Activated CD8-positive, alpha-beta memory T cell treated with anti-CD3 and anti-CD28 coated beads, Interleukin-2, amount 50 U/mL, for 48 hours (primary cell): ENCODE results near the gene MRPL49.

Source experiments
- DNase-seq: peaks from one replicate; pipeline ENCODE4 v3.0.0-alpha.2; 2020

Gene MRPL49

GRCh38 chr11:65121865-65122696 lies at the start of gene MRPL49, which contains the start of gene FAU:
Gene MRPL49 (plus strand): TSS chr11:65122321. CDS start chr11:65122347, 26 bp downstream.
Gene FAU (minus strand): TSS chr11:65122134. CDS start chr11:65121813, 321 bp downstream.
- DNase-seq: peak; percentile 98

DNA sequence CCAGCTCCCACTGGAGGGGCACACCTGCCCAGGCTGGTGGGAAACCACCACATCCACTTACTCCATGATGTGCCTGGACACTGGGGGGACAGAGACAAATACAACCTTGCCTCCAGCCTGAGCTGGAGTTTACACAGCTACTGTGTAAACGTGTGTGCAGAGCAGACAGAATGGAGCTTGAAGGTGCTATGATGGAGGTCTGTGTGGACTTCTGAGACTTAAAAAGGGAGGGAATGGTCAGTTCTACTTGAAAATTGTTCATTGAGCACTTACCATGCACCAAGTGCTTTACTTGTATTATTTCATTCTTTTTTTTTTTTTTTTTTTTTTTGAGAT lies 49.5 kb upstream of the MRPL49 start:
- no peak for DNase-seq

DNA sequence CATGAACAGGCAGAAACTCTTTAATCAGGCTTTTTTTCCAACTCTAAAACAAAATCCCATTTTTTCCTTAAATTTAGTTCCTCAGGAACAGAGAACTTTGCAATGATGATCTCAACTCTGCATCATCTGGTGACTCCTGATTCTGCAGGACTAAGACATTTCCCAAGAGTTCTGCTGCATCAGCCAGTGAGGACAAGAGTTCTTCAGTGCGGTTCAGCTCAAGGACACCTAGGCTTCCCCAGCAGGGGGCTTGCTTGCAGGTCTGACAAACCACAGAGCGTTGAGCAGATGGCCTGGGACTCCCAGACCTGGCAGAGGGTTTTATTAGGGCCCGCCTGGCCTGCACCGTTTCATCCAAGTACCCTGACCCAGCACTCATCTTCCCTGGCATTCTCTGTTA lies 44.7 kb upstream of the MRPL49 start:
- DNase-seq: no peak

DNA sequence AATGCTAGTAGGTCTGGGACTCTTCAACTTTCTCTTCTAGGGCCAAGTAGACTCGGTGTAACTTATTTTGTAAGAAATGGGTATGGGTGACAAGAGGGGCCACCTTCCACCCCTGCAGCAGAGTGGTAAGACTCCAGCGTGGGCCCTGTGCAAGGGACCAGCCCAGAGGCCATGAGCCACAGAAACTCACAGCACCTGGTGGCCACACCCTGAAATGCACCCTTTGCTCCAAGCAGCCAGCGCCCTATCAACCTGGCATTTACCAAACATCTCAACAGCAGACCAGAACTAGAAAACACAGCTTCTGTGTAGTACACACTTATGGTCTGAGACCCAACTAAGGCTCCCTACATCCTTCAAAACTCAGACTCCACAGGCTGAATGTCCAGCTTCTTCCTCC lies 44.0 kb upstream of the MRPL49 start:
- DNase-seq: peak; percentile 82

- no peak for DNase-seq
Observed at GRCh38 chr11:65078786-65079342, 43.3 kb upstream of the MRPL49 start.

DNA sequence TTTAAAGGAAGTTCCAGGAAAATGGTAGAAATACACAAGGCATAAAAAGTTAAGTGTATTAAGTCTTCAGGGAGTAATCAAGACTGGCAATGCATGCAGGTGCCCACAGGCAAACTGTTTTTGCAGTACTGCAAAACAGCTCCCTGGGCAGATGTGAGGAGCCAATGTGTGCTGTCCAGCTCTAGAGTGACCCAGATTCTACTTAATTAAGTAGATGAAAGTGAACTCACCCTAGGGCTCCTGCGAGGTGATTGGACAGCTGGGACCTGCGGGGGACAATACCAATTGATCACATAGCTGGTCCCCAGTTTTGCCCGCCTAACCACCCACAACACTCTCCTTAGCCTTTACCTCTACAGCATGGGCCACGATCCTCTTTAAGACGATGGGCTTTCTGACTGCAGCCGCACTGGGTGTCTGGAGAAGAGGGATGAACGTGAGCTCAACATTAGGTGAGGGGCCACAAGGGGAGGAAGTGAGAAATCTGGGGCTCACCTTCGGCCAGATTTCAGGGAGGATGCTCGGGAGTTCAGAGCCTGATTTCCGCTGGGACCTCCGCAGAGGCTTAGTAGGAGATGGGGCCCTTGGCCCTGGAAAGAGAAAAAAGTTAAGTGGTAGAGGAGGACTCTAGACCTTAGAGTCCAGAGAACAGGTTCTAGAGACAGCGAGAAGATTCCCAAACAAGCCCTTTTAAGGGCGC lies 38.8 kb upstream of the MRPL49 start:
- DNase-seq: no peak

- peak; percentile 99 for DNase-seq
Observed at GRCh38 chr11:65083834-65084597, 38.1 kb upstream of the MRPL49 start, which contains the start of the genes CDCA5 and ZFPL1. Gene CDCA5 (minus strand): TSS chr11:65084040. CDS start chr11:65083978, 62 bp downstream. Gene ZFPL1 (plus strand): TSS chr11:65084222. CDS start chr11:65084699, 477 bp downstream.

GRCh38 chr11:65084598-65085375 lies 37.3 kb upstream of the MRPL49 start:
- DNase-seq: no peak

- no peak for DNase-seq
Observed at GRCh38 chr11:65085446-65085845, 36.7 kb upstream of the MRPL49 start.

- no peak for DNase-seq
Observed at GRCh38 chr11:65086809-65087208, 35.3 kb upstream of the MRPL49 start.

DNA sequence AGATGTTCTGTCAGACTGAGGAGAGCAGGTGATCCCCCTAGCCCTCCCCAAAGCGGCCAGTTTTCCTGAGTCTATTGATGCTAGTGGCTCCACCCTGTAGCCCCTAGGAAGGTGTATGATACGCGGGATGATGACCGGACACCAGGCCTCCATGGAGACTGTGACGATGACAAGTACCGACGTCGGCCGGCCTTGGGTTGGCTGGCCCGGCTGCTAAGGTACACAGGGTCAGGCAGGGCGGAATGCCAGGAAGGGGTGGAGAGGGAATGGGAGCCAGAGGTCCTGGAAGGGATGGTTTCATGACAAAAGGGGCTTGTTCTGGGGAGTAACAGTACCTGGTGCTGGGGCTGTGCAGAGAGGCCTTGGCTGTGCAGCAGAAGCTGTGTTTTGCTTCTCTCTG lies 34.9 kb upstream of the MRPL49 start:
- no peak for DNase-seq

GRCh38 chr11:65087827-65088226 lies 34.3 kb upstream of the MRPL49 start:
- DNase-seq: no peak

DNA sequence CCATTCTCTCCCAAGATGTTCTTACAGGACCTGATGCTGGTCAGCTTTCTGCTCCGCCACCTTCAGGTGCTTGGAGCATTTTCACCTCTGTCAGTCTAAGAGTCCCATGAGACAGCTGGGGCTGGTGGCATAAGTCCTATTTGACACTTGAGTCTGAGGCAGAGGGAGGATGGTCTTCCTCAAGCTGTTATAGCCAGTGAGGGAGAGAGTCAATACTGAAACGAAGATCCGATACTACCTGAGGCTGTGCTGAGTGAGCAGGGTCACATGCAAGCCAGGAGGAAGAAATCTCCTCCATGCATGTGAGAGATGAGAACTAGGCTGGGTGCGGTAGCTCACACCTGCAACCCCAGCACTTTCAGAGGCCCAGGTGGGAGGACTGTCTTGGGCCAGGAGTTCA lies 32.5 kb upstream of the MRPL49 start:
- DNase-seq: no peak

DNA sequence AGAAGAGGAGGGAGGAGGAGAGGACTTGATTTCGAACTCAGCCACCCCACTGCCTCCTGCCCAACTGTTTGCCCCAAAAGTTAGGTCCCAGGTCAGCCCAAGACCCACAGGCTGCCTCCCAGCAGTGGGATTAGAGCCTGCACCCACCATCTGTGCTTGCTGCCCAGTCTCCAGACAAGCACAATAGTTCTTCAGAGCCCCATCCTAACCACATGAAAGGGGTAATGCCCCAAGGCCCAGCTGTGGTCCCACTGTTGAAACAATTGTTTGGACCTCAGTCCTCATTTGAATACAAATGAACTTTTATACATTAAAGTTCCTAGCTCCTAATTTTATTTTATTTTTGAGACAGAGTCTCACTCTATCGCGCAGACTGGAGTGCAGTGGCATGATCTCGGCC lies 31.5 kb upstream of the MRPL49 start:
- DNase-seq: no peak

DNA sequence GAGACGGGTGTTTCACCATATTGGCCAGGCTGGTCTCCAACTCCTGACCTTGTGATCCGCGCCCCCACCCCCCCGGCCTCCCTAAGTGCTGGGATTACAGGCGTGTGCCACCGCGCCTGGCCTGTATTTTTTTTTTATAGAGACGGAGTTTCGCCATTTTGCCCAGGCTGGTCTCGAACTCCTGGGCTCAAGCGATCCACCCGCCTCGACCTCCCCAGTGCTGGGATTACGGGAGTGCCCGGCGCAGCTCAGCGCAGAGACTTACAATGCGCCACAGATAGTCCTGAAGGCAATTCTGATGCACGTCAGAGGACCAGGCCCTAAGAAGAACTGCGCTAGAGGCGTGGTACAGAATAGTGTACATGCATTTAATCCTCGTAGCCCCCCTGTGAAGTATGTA lies 26.7 kb upstream of the MRPL49 start:
- DNase-seq: no peak

DNA sequence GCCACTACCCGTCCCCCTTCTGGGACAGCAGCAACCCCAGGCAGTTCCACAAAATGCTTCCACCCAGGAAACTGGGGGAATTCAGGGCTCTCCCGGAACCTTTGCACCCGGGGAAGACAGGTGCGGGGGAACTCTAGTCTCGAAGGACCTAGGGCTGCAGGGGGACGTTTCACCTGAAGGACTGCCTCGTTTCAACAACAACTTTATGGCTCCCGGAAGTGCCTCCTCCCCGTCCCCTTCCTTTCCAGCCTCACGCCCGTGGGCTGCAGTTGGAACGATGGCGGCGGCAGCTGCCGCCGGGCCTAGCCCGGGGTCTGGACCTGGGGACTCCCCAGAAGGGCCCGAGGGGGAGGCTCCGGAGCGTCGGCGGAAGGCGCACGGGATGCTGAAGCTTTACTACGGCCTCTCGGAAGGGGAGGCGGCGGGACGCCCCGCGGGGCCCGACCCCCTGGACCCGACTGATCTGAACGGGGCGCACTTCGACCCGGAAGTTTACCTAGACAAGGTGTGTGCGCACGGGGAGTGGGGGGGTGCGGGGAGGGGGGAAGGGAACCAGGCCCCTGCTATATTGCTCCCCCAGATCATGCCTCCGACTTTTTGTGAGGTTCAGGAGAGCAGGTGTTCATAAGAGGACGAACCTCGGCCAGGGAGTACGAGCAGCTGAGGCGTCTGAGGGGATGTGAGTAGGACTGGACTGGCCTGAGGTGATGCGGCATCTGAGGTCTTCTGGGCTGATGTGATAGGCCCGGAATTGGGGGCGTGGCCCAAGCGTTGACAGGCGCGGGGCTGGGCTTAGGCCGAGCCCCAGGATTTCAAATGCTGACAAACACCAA lies 25.9 kb upstream of the MRPL49 start, which contains the start of gene VPS51:
TSS of gene VPS51 (plus strand) at position 241 of the 833 bp plus-strand sequence. CDS start at position 278, 37 bp downstream.
- DNase-seq: peak; percentile 91

DNA sequence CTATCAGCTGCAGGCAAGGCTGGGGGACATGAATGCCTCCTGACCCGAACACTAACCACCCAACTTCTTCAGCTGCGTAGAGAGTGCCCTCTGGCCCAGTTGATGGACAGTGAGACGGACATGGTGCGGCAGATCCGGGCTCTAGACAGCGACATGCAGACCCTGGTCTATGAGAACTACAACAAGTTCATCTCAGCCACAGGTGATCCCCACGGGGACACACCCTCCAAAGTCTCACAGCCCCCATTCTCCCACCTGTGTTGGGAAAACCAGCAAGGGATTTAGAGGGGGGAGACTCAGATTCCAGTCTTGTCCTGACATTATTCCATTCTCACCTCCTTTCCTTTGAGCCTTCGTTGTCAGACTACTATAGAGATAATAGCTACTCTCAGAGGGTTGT lies 25.2 kb upstream of the MRPL49 start:
- DNase-seq: no peak

GRCh38 chr11:65100674-65101350 lies 21.3 kb upstream of the MRPL49 start:
- DNase-seq: no peak

- no peak for DNase-seq
Observed at GRCh38 chr11:65102142-65103095, 19.7 kb upstream of the MRPL49 start.
